A549 (cell line): ENCODE results near the gene RNF166.

Experiments used
- BCL3 ChIP-seq: fragments of >200 bp; sonication (Bioruptor Twin); formaldehyde crosslinking; IDR thresholded peaks from 3 replicates; pipeline ENCODE4 v1.6.1; 2016
- CHD4 ChIP-seq: fragments of 200-600 bp; sonication (generic); IDR thresholded peaks from 2 replicates; pipeline ENCODE4 v1.6.1; 2016; ENCODE audit warnings: antibody characterized with exemption, mild to moderate bottlenecking, borderline replicate concordance
- CTCF ChIP-seq: fragments of >200 bp; sonication (Bioruptor Twin); formaldehyde crosslinking; IDR thresholded peaks from 3 replicates; pipeline ENCODE4 v1.5.1; 2016
- GATA3 ChIP-seq: IDR thresholded peaks from 2 replicates; pipeline ENCODE4 v1.6.1; 2012; ENCODE audit warnings: borderline replicate concordance
- HES2 ChIP-seq: fragments of >200 bp; sonication (Bioruptor Twin); formaldehyde crosslinking; IDR thresholded peaks from 2 replicates; pipeline ENCODE4 v1.6.1; 2016
- HOXA7 ChIP-seq: fragments of 250-450 bp; sonication (Bioruptor Pico); IDR thresholded peaks from 2 replicates; pipeline ENCODE4 v1.5.0; 2020; ENCODE audit warnings: mild to moderate bottlenecking, moderate library complexity
- PBX3 ChIP-seq: IDR thresholded peaks from 2 replicates; pipeline ENCODE4 v1.6.1; 2012
- POLR2A ChIP-seq: IDR thresholded peaks from 2 replicates; pipeline ENCODE4 v1.6.1; 2012; ENCODE audit warnings: mild to moderate bottlenecking, low read length
- RAD21 ChIP-seq, 2 experiments: fragments of >200 bp in 1 of 2; sonication (Bioruptor Twin) in 1 of 2; formaldehyde crosslinking in 1 of 2; IDR thresholded peaks in 1 of 2; conservative IDR thresholded peaks in 1 of 2; 2 replicates in 1 of 2; 3 replicates in 1 of 2; pipeline ENCODE4 v1.6.1; 2012 to 2018; ENCODE audit warnings: inconsistent platforms in 1 of 2
- USF2 ChIP-seq: fragments of 450-650 bp; IDR thresholded peaks from 2 replicates; pipeline ENCODE4 v1.6.1; 2014; ENCODE audit warnings: antibody characterized with exemption

GRCh38 chr16:88654363-88655052 is 51.7 kb downstream of the RNF166 start:
- TF ChIP-seq HES2 (no peak), RAD21 (conservative IDR thresholded peaks at IDR 0.05 in 1 of 2, IDR thresholded peaks at IDR 0.05 in 1 of 2) (no peak), CTCF (no peak), CHD4 (no peak), POLR2A (no peak), USF2 (no peak), BCL3 (no peak), PBX3 (no peak), HOXA7 (CRISPR knock-in tag) (no peak), GATA3 (no peak)
